ENCODE data around the gene CD8B2.
"Not testable (repeated sequence)": the region's sequence is repeated elsewhere in the genome, so short reads cannot be mapped to it uniquely, and the experiment has no call there.

Gene CD8B2

GRCh38 chr2:106551417-106552130, 64.4 kb downstream of the CD8B2 start:
- no peak for DNase-seq (ENCODE audit: low spot score)

- no peak for DNase-seq (ENCODE audit: low spot score)
Measured at GRCh38 chr2:106552921-106553320, 65.8 kb downstream of the CD8B2 start.

DNA sequence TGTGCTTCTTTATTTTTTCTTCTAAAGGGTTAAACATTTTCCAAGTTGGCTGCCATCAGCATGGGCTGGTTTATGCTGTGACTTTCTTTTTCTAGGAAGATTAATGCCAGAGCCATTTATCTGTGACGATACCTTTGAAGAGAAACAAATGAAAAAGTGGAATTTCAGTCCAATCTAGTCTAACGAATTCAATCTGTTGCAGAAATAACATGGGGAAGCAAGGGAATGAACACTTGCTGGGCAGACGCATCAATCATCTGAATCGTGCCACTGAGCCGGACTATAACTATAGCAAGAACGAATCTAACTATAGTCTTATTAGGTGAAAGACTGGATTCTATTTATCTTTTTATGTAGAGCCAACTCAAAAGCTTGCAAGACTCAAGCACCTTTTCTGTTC, 66.2 kb downstream of the CD8B2 start:
- no peak for DNase-seq (ENCODE audit: low spot score)

GRCh38 chr2:106554411-106554810, 67.2 kb downstream of the CD8B2 start:
- DNase-seq (ENCODE audit: low spot score) = no peak

GRCh38 chr2:106555053-106555452, 67.9 kb downstream of the CD8B2 start:
- DNase-seq (ENCODE audit: low spot score) = no peak

DNA sequence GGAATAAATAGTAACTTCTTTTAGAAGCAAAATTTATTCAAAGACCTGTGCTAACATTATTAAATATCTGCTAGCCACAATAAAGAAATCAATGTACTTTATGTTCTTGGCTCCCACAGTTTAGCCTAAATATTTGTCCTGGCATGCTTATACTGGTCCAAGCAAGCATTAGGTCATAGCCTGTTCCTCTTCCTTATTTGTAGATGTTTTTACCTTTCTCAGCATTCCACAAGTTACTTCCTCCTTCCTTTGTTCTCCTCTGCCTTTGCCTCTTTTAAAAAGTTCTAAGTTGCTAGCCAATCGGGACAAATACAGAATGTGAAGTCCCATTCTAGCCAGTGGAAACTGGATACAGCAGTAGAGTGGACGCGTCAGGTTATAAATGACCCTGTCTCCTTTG, 72.6 kb downstream of the CD8B2 start:
- not testable (repeated sequence) for DNase-seq (ENCODE audit: low spot score)

DNA sequence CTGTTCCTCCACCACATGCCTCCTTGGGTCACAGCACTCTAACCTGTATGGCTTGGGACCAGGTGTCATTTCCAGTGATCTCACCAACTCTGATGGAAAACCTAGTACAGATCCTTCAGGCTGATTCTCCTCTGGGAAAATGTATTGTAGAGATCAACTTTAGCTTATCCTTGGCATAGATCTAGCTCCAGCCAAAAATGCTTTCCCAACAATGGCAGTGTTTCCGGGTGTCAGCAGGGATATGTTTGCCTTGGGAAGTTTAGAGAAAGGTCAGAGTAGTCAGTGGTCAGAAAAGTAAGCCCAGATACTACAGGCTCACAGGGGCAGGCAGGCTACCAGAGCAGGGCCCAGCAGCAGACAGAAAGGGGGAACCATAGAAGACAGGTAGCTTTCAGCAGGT, 73.6 kb downstream of the CD8B2 start:
- DNase-seq (ENCODE audit: low spot score) = no peak

- DNase-seq (ENCODE audit: low spot score) = no peak
Measured at GRCh38 chr2:106561356-106561755, 74.2 kb downstream of the CD8B2 start.

DNA sequence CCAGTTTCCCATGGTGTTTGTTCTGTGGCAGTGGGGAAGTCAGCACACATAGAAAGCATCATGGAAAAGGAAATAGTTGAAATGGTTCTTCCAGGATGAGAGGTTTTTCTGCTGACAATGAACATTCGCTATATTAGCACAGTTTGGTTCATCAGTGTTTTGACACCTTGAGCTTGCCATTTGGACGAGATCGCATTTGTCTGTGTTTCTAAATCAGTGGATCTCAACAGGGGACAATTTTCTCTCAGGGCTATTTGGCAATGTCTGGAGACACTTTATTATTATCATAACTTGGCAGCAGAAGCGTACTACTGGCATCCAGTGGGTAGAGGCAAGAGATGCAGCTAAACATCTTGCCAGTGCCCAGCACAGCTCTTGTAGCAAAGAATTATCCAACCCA, 74.6 kb downstream of the CD8B2 start:
- no peak for DNase-seq (ENCODE audit: low spot score)

GRCh38 chr2:106562268-106563186, 75.4 kb downstream of the CD8B2 start:
- DNase-seq (ENCODE audit: low spot score) = no peak

DNA sequence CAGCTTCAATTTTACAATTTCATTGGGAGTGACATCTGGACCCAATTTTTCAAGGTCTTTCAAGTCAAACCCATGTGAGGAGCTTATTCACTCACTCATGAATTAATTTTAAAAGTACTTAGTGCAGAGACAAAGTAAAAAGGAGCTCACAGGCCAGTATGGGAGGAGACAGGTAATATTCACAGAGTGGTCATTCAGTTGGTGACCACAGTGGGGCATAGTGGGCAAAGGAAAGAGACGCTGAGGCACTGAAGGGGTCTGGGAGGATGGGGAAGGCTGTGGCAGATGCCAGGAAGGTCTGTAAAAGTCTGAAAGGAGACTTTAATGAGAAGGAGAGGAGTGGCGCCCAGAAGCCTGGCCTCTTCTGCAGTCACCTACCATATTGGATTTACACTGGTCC, 76.0 kb downstream of the CD8B2 start:
- no peak for DNase-seq (ENCODE audit: low spot score)

GRCh38 chr2:106565599-106565998, 78.4 kb downstream of the CD8B2 start:
- DNase-seq (ENCODE audit: low spot score) = no peak

DNA sequence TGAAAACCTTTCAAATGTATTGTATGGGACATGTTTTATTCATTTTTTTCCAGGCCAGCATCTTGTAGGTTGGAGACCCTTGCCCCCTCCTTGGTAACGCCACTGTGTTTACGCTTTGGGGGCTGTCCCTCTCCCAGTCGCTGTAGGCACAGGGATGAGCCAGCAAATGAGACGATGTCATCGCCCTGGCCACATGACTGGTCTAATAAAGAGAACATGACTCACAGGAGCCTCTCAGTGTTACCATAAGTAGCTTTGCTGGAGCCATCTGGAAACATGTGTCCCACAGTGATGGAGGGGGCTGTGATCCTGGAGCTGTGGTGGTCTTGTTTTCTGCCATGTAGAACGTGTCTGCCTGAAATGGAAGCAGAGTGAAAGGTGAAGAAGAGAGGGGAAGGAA, 78.9 kb downstream of the CD8B2 start:
- no peak for DNase-seq (ENCODE audit: low spot score)

DNA sequence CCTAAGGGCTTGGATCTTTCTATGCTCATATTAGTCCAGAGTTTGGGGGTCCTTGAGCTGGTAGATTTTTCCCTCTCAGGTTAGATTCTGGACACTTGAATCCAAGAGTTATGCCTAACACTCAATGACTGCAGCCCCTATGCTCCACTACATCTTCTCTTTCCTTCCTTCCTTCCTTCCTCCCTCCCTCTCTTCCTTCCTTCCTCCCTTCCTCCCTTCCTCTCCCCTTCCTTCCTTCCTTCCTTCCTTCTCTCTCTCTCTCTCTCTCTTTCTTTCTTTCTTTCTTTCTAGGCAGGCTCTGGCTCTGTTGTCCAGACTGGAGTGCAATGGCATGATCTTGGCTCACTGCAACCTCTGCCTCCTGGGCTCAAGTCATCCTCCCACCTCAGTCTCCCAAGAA, 79.3 kb downstream of the CD8B2 start:
- DNase-seq (ENCODE audit: low spot score) = not testable (repeated sequence)

- no peak for DNase-seq (ENCODE audit: low spot score)
Measured at GRCh38 chr2:106570316-106570715, 83.2 kb downstream of the CD8B2 start.

All from germinal center (tissue), 1 donor.